ENCODE results near the gene TGFBRAP1.
"Not testable (repeated sequence)": the region's sequence is repeated elsewhere in the genome, so short reads cannot be mapped to it uniquely, and the experiment has no call there.

The TGFBRAP1 gene

GRCh38 chr2:105271393-105272045 lies 58.0 kb downstream of the TGFBRAP1 start:
- DNase-seq (ENCODE audit: low read depth), result no peak

- no peak for DNase-seq (ENCODE audit: low read depth)
These were observed 60.1 kb downstream of the TGFBRAP1 start for GRCh38 chr2:105269426-105269825.

GRCh38 chr2:105262651-105263091 lies 66.9 kb downstream of the TGFBRAP1 start:
- no peak for DNase-seq (ENCODE audit: low read depth)

- no peak for DNase-seq (ENCODE audit: low read depth)
These were observed 68.5 kb downstream of the TGFBRAP1 start for GRCh38 chr2:105261061-105261460.

- DNase-seq (ENCODE audit: low read depth), result no peak
These were observed 70.6 kb downstream of the TGFBRAP1 start for GRCh38 chr2:105258835-105259350.

- no peak for DNase-seq (ENCODE audit: low read depth)
These were observed 71.6 kb downstream of the TGFBRAP1 start for GRCh38 chr2:105257981-105258380.

- no peak for DNase-seq (ENCODE audit: low read depth)
These were observed 73.0 kb downstream of the TGFBRAP1 start for GRCh38 chr2:105256431-105257047.

- DNase-seq (ENCODE audit: low read depth), result no peak
These were observed 73.6 kb downstream of the TGFBRAP1 start for GRCh38 chr2:105255979-105256378.

GRCh38 chr2:105254531-105255210 lies 74.9 kb downstream of the TGFBRAP1 start:
- no peak for DNase-seq (ENCODE audit: low read depth)

- no peak for DNase-seq (ENCODE audit: low read depth)
These were observed 77.3 kb downstream of the TGFBRAP1 start for GRCh38 chr2:105252271-105252670.

GRCh38 chr2:105251016-105251648 lies 78.4 kb downstream of the TGFBRAP1 start:
- not testable (repeated sequence) for DNase-seq (ENCODE audit: low read depth)

GRCh38 chr2:105249891-105250290 lies 79.6 kb downstream of the TGFBRAP1 start:
- no peak for DNase-seq (ENCODE audit: low read depth)

- no peak for DNase-seq (ENCODE audit: low read depth)
These were observed 80.4 kb downstream of the TGFBRAP1 start for GRCh38 chr2:105249181-105249580.

- DNase-seq (ENCODE audit: low read depth), result no peak
These were observed 81.0 kb downstream of the TGFBRAP1 start for GRCh38 chr2:105248316-105249070.

GRCh38 chr2:105244451-105244850 lies 85.1 kb downstream of the TGFBRAP1 start:
- DNase-seq (ENCODE audit: low read depth), result no peak

- DNase-seq (ENCODE audit: low read depth), result no peak
These were observed 85.6 kb downstream of the TGFBRAP1 start for GRCh38 chr2:105243961-105244360.

- no peak for DNase-seq (ENCODE audit: low read depth)
These were observed 87.1 kb downstream of the TGFBRAP1 start for GRCh38 chr2:105242286-105242993.

GRCh38 chr2:105241443-105241842 lies 88.1 kb downstream of the TGFBRAP1 start, which contains the start of gene GPR45:
GPR45 (plus strand) TSS chr2:105241743; CDS start chr2:105241859, 116 bp downstream.
- DNase-seq (ENCODE audit: low read depth), result no peak

GRCh38 chr2:105239924-105240323 lies 89.6 kb downstream of the TGFBRAP1 start:
- DNase-seq (ENCODE audit: low read depth), result no peak

- no peak for DNase-seq (ENCODE audit: low read depth)
These were observed 90.8 kb downstream of the TGFBRAP1 start for GRCh38 chr2:105238664-105239240.

All from stimulated activated CD8-positive, alpha-beta memory T cell treated with anti-CD3 and anti-CD28 coated beads, Interleukin-12 subunit alpha, Interleukin-12 subunit beta, amount 100 ng/mL, for 4 hours (primary cell).